ENCODE results near the gene TPSB2.

- TF ChIP-seq CTCF (IDR thresholded peaks at IDR 0.05) (no peak), ZFX (IDR thresholded peaks at IDR 0.05; ENCODE audit: borderline replicate concordance) (no peak)
Measured at GRCh38 chr16:1193825-1194581, 36.0 kb downstream of the TPSB2 start.
